Keratinocyte (primary cell): ENCODE results near the gene PAM16. TPM values are rescaled to one million over a fixed set of nuclear protein-coding genes. Genes with fewer than 3 reads are reported as not detected.

Experiments
- DNase-seq: peaks from one replicate; pipeline ENCODE4 v3.0.0-alpha.2; 2011; ENCODE audit warnings: low read depth, missing footprints, low spot score
- FAIRE-seq: peaks from 2 replicates; lab custom pipeline; 2011; peaks lifted over from hg19 to GRCh38; lab: Jason Lieb, UNC
- H2AFZ ChIP-seq: 2 replicates; pipeline ENCODE4 v1.6.0; 2012; ENCODE audit warnings: low read length, control low read depth, inconsistent platforms; ENCODE audit not compliant: control insufficient read depth
- H3K27ac ChIP-seq: 2 replicates; pipeline ENCODE4 v1.5.1; 2011; ENCODE audit warnings: low read length; ENCODE audit not compliant: control insufficient read depth, insufficient read depth
- H3K27me3 ChIP-seq: 3 replicates; pipeline ENCODE4 v1.6.0; 2011; ENCODE audit warnings: low read length; ENCODE audit not compliant: control insufficient read depth, insufficient read depth; ENCODE audit errors: extremely low read depth
- H3K36me3 ChIP-seq, 2 experiments: 2 replicates in 1 of 2; 3 replicates in 1 of 2; pipeline ENCODE4 v1.5.1; 2011; ENCODE audit warnings: low read length in 2 of 2, mild to moderate bottlenecking in 1 of 2; ENCODE audit not compliant: control insufficient read depth in 2 of 2, insufficient read depth in 2 of 2; ENCODE audit errors: extremely low read depth in 1 of 2
- H3K4me1 ChIP-seq: 3 replicates; pipeline ENCODE4 v1.5.1; 2011; ENCODE audit warnings: low read length; ENCODE audit not compliant: control insufficient read depth, insufficient read depth; ENCODE audit errors: extremely low read depth
- H3K4me2 ChIP-seq: 3 replicates; pipeline ENCODE4 v1.6.0; 2011; ENCODE audit warnings: low read depth, low read length; ENCODE audit not compliant: control insufficient read depth, insufficient read depth; ENCODE audit errors: extremely low read depth
- H3K4me3 ChIP-seq, 3 experiments: fragments of 200-600 bp in 1 of 3; sonication (generic) in 1 of 3; 2 replicates in 2 of 3; 3 replicates in 1 of 3; pipeline ENCODE4 v1.5.1; 2011 to 2016; ENCODE audit warnings: low read length in 3 of 3, mild to moderate bottlenecking in 3 of 3, control low read depth in 2 of 3, inconsistent platforms in 1 of 3, low read depth in 1 of 3, mixed read lengths in 1 of 3, mixed run types in 1 of 3, moderate library complexity in 1 of 3; ENCODE audit not compliant: control insufficient read depth in 2 of 3, insufficient read depth in 2 of 3; ENCODE audit errors: extremely low read depth in 1 of 3
- H3K79me2 ChIP-seq: 2 replicates; pipeline ENCODE4 v1.6.0; 2012; ENCODE audit warnings: low read length; ENCODE audit not compliant: control insufficient read depth, insufficient read depth
- H3K9ac ChIP-seq: 3 replicates; pipeline ENCODE4 v1.6.0; 2011; ENCODE audit warnings: low read length; ENCODE audit not compliant: control insufficient read depth, insufficient read depth; ENCODE audit errors: extremely low read depth
- H3K9me1 ChIP-seq: 3 replicates; pipeline ENCODE4 v1.6.0; 2011; ENCODE audit warnings: low read length; ENCODE audit not compliant: control insufficient read depth, insufficient read depth; ENCODE audit errors: extremely low read depth
- H3K9me3 ChIP-seq: 2 replicates; pipeline ENCODE4 v1.5.1; 2012; ENCODE audit warnings: low read depth, low read length; ENCODE audit not compliant: control insufficient read depth
- H4K20me1 ChIP-seq: 3 replicates; pipeline ENCODE4 v1.6.0; 2011; ENCODE audit warnings: low read length; ENCODE audit not compliant: control insufficient read depth, insufficient read depth; ENCODE audit errors: extremely low read depth
- EZH2 ChIP-seq: IDR thresholded peaks from one replicate; pipeline ENCODE4 v1.6.1; 2012; ENCODE audit warnings: inconsistent platforms, mild to moderate bottlenecking, low read length, moderate library complexity
- dilution Hi-C: fragments of 300-500 bp; cut with MboI; formaldehyde crosslinking; loops from one replicate; pipeline ENCODE4 v1.7.0; 2020; ENCODE audit warnings: low sequenced_read_pairs; ENCODE audit not compliant: extremely low pct_ligation_motif_present
- polyA plus RNA-seq, 5 experiments: library from polyadenylated mRNA; depleted of rRNA in 3 of 5; stranded (reverse) in 3 of 5; stranded (forward) in 1 of 5; unstranded in 1 of 5; fragments of >200 nt; gene quantifications; 1 replicate in 1 of 5; 2 replicates in 3 of 5; 3 replicates in 1 of 5; pipeline versions ENCODE4 v1.2.1 to v1.2.3, GENCODE V29; 2011 to 2012; ENCODE audit warnings: missing spikeins in 2 of 5, low read depth in 1 of 5, low replicate concordance in 1 of 5
- TF ChIP-seq, protein P1 (sequence below), 3 experiments: IDR thresholded peaks in 1 of 3; conservative IDR thresholded peaks in 1 of 3; optimal IDR thresholded peaks in 1 of 3; 2 replicates in 2 of 3; 3 replicates in 1 of 3; pipeline versions ENCODE3 to v1.5.1; 2011; ENCODE audit warnings: low read length in 3 of 3, mild to moderate bottlenecking in 3 of 3, moderate library complexity in 2 of 3, control low read depth in 1 of 3, inconsistent platforms in 1 of 3; ENCODE audit not compliant: insufficient read depth in 2 of 3; ENCODE audit errors: extremely low read depth in 1 of 3

The PAM16 gene
- polyA plus RNA-seq, 1 donor (not counting 4 experiments of a cell fraction or from before 2014, with no cell fraction given): 32.7 TPM

DNA sequence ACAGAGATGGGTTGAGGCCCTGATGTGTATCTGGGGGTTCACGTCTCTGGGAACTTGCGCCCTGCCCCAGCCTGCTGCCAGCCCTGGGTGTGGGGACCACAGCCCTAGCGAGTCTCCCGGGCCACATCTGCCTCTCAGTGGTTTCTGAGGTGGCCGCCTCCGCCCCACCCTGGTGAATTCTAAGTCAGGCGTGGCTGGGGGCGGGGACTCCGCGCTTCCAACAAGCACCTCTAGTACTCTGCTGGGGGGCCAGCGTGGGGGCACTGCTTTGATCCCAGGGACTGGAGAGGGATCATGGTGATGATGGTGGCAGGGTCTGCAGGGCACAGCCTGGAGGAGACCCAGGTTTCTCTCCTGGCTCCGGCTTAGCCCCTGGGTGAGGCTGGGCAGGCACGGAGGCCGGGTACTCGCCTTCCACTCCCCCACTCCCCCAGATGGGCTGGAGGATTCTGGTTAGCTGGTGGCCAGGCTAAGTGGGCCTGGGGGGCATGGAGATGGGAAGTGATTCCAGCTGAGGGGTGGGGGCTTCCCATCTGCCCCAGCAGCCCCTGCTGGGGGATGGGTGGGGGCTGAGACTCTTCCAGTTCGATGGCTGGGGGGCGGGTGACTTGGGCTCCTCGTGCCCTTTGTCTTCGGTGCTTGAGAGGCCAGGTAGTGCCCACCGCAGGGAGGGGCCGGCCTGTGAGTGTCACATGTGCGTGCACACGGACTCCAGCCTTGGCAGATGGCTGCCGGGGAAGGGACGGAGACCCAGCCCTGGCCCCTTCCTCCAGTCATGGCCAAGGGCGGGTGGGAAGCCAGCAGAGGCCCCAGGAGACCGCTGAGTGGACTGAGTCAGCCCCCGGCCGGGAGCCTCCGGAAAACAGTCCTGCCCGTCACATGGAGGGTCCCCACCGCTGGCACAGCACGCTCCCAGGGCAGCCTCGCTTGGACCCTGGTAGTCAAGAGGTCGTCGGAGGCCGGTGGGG is 31.4 kb downstream of the PAM16 start:
- Histone ChIP-seq H3K27ac (no peak overlapping the region), H3K4me3 (peak overlapping the region in 1 of 3 experiments; percentile 27), H3K4me2 (peak overlapping the region; percentile 56), H3K4me1 (peaks cover 46% of the 10 kb centered on the region), H3K9me1 (peaks cover 2% of the 10 kb centered on the region), H2AFZ (no peak overlapping the region), H3K9me3 (no peaks in the 10 kb centered on the region), H3K27me3 (peaks cover 4% of the 10 kb centered on the region), H3K9ac (no peak overlapping the region), H4K20me1 (peaks cover 7% of the 10 kb centered on the region), H3K79me2 (peaks cover 69% of the 10 kb centered on the region), H3K36me3 (no peaks in the 10 kb centered on the region)
- DNase-seq (no peak), FAIRE-seq (no peak)
- dilution Hi-C loops: no loop called here
- TF ChIP-seq, protein P1, sequence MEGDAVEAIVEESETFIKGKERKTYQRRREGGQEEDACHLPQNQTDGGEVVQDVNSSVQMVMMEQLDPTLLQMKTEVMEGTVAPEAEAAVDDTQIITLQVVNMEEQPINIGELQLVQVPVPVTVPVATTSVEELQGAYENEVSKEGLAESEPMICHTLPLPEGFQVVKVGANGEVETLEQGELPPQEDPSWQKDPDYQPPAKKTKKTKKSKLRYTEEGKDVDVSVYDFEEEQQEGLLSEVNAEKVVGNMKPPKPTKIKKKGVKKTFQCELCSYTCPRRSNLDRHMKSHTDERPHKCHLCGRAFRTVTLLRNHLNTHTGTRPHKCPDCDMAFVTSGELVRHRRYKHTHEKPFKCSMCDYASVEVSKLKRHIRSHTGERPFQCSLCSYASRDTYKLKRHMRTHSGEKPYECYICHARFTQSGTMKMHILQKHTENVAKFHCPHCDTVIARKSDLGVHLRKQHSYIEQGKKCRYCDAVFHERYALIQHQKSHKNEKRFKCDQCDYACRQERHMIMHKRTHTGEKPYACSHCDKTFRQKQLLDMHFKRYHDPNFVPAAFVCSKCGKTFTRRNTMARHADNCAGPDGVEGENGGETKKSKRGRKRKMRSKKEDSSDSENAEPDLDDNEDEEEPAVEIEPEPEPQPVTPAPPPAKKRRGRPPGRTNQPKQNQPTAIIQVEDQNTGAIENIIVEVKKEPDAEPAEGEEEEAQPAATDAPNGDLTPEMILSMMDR (optimal IDR thresholded peaks at IDR 0.05 in 1 of 3, IDR thresholded peaks at IDR 0.05 in 1 of 3, conservative IDR thresholded peaks at IDR 0.05 in 1 of 3; ENCODE audit: extremely low read depth in 1 of 3, insufficient read depth in 2 of 3, low read length in 3 of 3): no peak

DNA sequence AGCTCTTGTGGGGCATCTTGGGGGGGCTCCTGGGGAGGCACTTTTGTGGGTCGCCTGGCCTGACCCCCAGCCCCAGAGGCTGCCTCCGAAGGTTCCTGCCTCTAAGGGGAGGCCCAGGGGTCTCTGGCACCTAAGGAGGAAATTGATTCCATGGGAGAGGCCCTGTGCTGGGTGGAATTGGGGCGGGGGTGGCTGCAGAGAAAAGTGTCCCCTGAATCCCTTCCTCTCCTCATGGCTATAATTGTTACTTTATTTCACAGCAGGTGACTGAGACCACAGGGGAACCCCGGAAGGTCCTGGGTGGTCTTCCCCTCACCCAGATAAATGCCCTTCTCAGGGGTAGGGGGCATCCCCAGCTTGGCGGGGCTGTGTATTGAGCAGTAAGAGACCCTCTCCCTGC is 32.2 kb downstream of the PAM16 start:
- Histone ChIP-seq H3K9me1 (peaks cover 2% of the 10 kb centered on the region), H3K4me2 (peak overlapping the region; percentile 56), H3K27ac (no peak overlapping the region), H3K9me3 (no peaks in the 10 kb centered on the region), H3K4me3 (no peak overlapping the region), H2AFZ (no peak overlapping the region), H3K4me1 (peaks cover 45% of the 10 kb centered on the region), H3K27me3 (peaks cover 7% of the 10 kb centered on the region), H4K20me1 (peaks cover 7% of the 10 kb centered on the region), H3K79me2 (peaks cover 63% of the 10 kb centered on the region), H3K9ac (no peak overlapping the region), H3K36me3 (no peaks in the 10 kb centered on the region)
- FAIRE-seq (no peak), DNase-seq (no peak)
- dilution Hi-C loops: no loop called here
- no peak for TF ChIP-seq EZH2
- TF ChIP-seq, protein P1 (optimal IDR thresholded peaks at IDR 0.05 in 1 of 3, IDR thresholded peaks at IDR 0.05 in 1 of 3, conservative IDR thresholded peaks at IDR 0.05 in 1 of 3; ENCODE audit: extremely low read depth in 1 of 3, insufficient read depth in 2 of 3, low read length in 3 of 3): no peak
